Stimulated activated CD4-positive, alpha-beta T cell treated with anti-CD3 and anti-CD28 coated beads, Interleukin-1b, Interleukin-23, amount 100 ng/mL, for 24 hours (primary cell): ENCODE measurements around the gene LRRC8C.

Source experiments
- DNase-seq, 4 experiments: peaks; one replicate each; pipeline ENCODE4 v3.0.0-alpha.2; 2020; ENCODE audit warnings: low read depth in 4 of 4, low spot score in 1 of 4

Gene LRRC8C

GRCh38 chr1:89728381-89728780, 95.5 kb downstream of the LRRC8C start:
- DNase-seq: no peak

GRCh38 chr1:89732206-89732605, 99.3 kb downstream of the LRRC8C start:
- DNase-seq: no peak

GRCh38 chr1:89732643-89733222, 99.8 kb downstream of the LRRC8C start:
- no peak for DNase-seq

- DNase-seq: no peak
Measured at GRCh38 chr1:89733748-89734147, 100.8 kb downstream of the LRRC8C start.

- no peak for DNase-seq
Measured at GRCh38 chr1:89734442-89734841, 101.5 kb downstream of the LRRC8C start.

- DNase-seq: no peak
Measured at GRCh38 chr1:89735479-89735878, 102.6 kb downstream of the LRRC8C start.

- DNase-seq: no peak
Measured at GRCh38 chr1:89736937-89737733, 104.2 kb downstream of the LRRC8C start.

- DNase-seq: no peak
Measured at GRCh38 chr1:89737985-89738510, 105.1 kb downstream of the LRRC8C start.

- peak in 1 of 4 experiments; percentile 44 for DNase-seq
Measured at GRCh38 chr1:89739013-89739843, 106.3 kb downstream of the LRRC8C start.

GRCh38 chr1:89739844-89740216, 106.9 kb downstream of the LRRC8C start:
- no peak for DNase-seq

GRCh38 chr1:89743788-89744187, 110.9 kb downstream of the LRRC8C start:
- no peak for DNase-seq

- no peak for DNase-seq
Measured at GRCh38 chr1:89746424-89747149, 113.7 kb downstream of the LRRC8C start.

- no peak for DNase-seq
Measured at GRCh38 chr1:89753761-89754160, 120.8 kb downstream of the LRRC8C start.

- DNase-seq: no peak
Measured at GRCh38 chr1:89754518-89754917, 121.6 kb downstream of the LRRC8C start.

- no peak for DNase-seq
Measured at GRCh38 chr1:89755591-89755990, 122.7 kb downstream of the LRRC8C start.

- no peak for DNase-seq
Measured at GRCh38 chr1:89757532-89757931, 124.6 kb downstream of the LRRC8C start.

GRCh38 chr1:89758156-89758555, 125.2 kb downstream of the LRRC8C start:
- no peak for DNase-seq

- no peak for DNase-seq
Measured at GRCh38 chr1:89759036-89759435, 126.1 kb downstream of the LRRC8C start.

- DNase-seq: no peak
Measured at GRCh38 chr1:89760496-89760895, 127.6 kb downstream of the LRRC8C start.

- DNase-seq: no peak
Measured at GRCh38 chr1:89761338-89761737, 128.4 kb downstream of the LRRC8C start.

- no peak for DNase-seq
Measured at GRCh38 chr1:89761901-89762300, 129.0 kb downstream of the LRRC8C start.
